ENCODE data around the gene PROM2.

Gene PROM2

DNA sequence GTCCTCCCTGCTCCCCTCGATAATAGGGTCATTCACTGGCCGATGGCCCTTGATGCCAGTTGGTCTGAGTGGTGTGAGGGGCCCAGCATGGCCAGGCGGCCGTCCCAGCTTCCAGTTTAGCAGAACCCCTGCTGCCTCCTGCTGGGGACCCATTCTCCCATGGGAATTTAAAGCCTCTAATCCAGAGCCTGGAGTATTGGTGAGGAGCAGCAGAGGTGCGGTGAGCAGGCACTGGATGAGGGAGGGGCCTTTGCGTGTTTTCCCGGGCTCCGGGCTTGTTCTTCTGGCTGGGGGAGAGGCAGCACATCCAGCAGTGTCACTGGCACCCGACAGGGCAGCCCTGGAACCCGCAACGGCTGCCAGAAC is 40.3 kb downstream of the PROM2 start:
- TF ChIP-seq, protein P1, sequence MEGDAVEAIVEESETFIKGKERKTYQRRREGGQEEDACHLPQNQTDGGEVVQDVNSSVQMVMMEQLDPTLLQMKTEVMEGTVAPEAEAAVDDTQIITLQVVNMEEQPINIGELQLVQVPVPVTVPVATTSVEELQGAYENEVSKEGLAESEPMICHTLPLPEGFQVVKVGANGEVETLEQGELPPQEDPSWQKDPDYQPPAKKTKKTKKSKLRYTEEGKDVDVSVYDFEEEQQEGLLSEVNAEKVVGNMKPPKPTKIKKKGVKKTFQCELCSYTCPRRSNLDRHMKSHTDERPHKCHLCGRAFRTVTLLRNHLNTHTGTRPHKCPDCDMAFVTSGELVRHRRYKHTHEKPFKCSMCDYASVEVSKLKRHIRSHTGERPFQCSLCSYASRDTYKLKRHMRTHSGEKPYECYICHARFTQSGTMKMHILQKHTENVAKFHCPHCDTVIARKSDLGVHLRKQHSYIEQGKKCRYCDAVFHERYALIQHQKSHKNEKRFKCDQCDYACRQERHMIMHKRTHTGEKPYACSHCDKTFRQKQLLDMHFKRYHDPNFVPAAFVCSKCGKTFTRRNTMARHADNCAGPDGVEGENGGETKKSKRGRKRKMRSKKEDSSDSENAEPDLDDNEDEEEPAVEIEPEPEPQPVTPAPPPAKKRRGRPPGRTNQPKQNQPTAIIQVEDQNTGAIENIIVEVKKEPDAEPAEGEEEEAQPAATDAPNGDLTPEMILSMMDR (IDR thresholded peaks at IDR 0.05; ENCODE audit: low read depth, low read length, missing control alignments) = no peak
- in situ Hi-C loops (cut with HindIII; ENCODE audit: low sequenced_read_pairs) = no loop called here
- DNase-seq (ENCODE audit: low read depth) = no peak
- H3K4me3 ChIP-seq (ENCODE audit: low read depth, low read length) = no peak overlapping the region

DNA sequence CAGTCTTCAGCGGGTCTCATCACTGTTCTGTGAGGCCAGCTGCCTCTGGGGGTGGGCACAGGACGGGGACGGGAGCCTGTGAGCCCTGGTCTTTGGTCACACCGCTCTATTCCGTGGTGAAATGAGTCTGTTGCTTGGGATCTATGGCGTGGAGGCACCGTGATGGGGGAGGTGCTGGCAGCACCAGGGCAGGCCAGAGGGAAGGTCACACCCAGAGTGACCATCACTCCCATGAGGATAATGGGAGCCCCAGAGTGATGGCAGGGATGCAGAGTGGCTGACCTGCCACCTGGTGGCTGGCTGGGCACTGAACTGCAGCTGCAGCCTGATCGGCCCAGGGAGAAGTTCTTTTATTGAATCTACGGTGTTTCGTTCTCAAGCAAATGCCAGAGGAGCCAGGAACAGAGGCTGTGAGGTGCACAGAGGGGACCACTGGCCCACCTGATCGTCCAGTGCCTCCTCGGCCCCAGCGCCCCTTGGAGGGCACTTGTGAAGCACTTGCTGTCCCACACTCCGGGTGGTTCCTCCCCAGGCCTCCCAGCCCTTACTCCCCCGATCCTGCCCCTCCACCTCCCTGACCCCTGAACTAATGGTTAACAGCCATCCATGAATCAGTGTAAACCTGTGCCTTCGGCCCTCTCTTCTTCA is 40.8 kb downstream of the PROM2 start:
- TF ChIP-seq, protein P1 (IDR thresholded peaks at IDR 0.05; ENCODE audit: low read depth, low read length, missing control alignments) = peak; percentile 70
- DNase-seq (ENCODE audit: low read depth) = peak; percentile 9
- H3K4me3 ChIP-seq (ENCODE audit: low read depth, low read length) = no peak overlapping the region
- in situ Hi-C loops (cut with HindIII; ENCODE audit: low sequenced_read_pairs) = no loop called here

DNA sequence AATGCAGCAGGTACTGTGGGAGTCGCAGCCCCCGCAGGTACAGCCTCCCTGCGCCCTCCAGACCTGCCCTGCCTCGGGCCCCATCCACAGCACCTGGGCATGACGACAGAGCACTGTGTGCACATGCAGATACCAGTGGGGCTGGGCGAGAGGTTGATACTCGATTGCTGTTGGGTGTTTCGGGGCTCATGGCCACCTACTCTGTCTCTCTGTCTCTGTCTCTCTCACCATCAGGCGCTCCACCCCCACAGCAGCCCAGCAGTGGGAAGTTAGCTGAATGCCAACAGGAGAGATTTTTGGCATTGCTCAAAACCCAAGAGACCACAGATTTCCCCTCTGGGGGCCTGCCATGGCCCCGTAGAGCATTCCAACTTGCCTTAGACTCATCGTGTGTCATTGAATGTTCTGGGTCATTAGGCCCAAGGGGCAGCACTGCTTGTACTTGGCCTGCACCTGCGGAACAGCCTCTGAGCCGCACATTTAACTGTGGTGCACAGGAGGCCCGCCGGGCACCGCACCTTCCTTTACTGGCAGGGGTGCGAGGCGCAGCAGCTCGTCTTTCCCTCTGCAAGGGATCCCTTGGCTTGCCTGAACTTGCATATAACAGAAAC is 41.7 kb downstream of the PROM2 start:
- peak; percentile 82 for DNase-seq (ENCODE audit: low read depth)
- H3K4me3 ChIP-seq (ENCODE audit: low read depth, low read length) = no peak overlapping the region
- in situ Hi-C loops (cut with HindIII; ENCODE audit: low sequenced_read_pairs) = no loop called here
- TF ChIP-seq, protein P1 (IDR thresholded peaks at IDR 0.05; ENCODE audit: low read depth, low read length, missing control alignments) = no peak

DNA sequence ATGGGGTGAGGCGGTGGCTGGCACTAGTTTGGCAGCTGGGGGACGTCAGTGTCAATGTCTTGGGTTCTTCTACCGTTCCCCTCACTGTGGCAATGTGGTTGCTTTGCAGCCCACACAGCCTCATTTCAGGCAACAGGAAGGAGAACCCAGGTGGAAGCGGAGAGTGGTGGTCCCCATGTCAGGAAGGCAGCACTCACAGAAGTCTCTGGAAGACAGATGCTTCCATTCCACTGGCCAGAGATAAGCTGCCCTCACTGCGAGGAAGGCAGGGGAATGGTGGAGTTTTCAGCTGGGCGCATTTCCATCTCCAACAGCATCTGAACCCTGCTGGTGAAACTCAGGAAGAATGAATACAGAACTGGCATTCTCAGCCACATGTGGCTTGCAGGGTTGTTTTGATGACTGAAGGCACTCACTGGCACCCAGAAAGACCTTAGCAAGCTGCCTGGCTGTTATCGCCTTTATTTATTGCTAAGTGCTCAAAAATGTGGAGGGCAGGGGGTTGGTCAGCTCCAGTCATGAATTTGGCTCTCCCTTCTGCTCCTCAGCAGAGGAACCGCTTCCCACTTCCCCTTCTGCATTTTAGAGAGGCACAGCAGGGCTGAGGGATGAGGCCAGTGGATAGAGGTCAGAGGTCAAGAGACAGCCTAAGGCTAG is 42.3 kb downstream of the PROM2 start:
- H3K4me3 ChIP-seq (ENCODE audit: low read depth, low read length) = no peak overlapping the region
- TF ChIP-seq, protein P1 (IDR thresholded peaks at IDR 0.05; ENCODE audit: low read depth, low read length, missing control alignments) = peak; percentile 29
- peak; percentile 18 for DNase-seq (ENCODE audit: low read depth)
- in situ Hi-C loops (cut with HindIII; ENCODE audit: low sequenced_read_pairs) = no loop called here

DNA sequence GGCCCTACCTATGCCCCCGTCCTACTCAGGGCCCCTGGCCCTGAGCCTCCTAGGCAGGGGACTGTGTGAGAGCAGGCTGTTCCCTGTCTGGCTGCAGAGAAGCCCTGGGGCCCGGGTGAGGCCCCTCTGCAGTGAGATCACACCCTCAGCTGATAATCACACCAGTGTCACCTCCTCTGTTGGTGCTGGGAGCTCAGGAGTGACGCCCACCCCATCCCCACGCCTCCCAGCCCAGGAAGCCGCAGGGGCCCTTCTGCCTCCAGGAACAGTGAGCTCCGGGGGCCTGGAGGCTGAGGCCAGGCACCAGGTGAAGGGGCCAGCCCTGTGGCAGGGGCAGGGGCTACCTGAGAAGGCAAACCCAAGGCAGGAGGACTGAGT is 42.9 kb downstream of the PROM2 start:
- in situ Hi-C loops (cut with HindIII; ENCODE audit: low sequenced_read_pairs) = no loop called here
- TF ChIP-seq, protein P1 (IDR thresholded peaks at IDR 0.05; ENCODE audit: low read depth, low read length, missing control alignments) = no peak
- no peak for DNase-seq (ENCODE audit: low read depth)
- H3K4me3 ChIP-seq (ENCODE audit: low read depth, low read length) = no peak overlapping the region

DNA sequence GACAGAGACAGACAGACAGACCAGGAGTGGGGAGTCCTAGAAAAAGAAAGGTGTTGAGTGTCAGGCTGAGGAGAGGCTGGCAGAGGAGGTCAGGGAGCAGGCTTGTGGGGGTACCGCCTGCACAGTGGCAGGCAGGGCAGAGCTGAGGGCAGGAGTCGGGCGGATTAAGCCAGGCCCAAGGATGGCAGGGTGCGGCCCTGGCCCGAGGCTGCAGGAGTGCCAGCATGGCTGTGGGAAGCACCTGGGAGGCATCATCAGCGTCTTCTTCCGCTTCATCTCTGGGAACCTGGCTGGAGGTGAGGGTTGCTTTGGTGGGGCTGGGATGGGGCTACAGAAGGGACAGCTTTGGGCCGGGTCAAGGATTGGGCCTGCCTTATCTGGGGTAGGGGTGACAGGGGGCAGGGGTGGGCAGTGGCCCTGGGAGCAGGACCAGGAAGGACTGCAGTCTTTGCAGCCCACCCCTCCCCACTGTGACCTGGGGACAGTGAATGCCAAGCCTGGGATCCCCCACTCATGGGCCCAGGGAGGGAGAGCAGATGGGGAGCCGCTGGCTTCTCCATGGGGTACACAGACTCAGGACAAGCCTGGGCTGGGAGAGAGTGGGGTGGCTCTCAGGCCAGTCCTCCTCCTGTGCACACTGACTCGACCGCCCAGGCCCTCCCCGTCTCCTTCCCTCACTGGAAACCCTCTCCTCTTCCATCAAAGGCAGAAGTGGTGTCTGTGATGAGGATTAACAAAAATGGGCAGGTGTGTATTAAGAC is 43.6 kb downstream of the PROM2 start:
- no peak for DNase-seq (ENCODE audit: low read depth)
- in situ Hi-C loops (cut with HindIII; ENCODE audit: low sequenced_read_pairs) = no loop called here
- TF ChIP-seq, protein P1 (IDR thresholded peaks at IDR 0.05; ENCODE audit: low read depth, low read length, missing control alignments) = no peak

More for the DNA sequence above, 43.6 kb downstream of the PROM2 start:
- H3K4me3 ChIP-seq (ENCODE audit: low read depth, low read length) = no peak overlapping the region

Data from astrocyte of the cerebellum (primary cell).